Measurements from ENCODE around the gene LCN2.

LCN2 gene

GRCh38 chr9:128115187-128116103 is 33.8 kb upstream of the LCN2 start:
- DNase-seq: no peak

GRCh38 chr9:128116104-128117083 is 32.9 kb upstream of the LCN2 start:
- DNase-seq: no peak

GRCh38 chr9:128117613-128118471 is 31.4 kb upstream of the LCN2 start:
- DNase-seq: peak; percentile 84

GRCh38 chr9:128118472-128118857 is 30.8 kb upstream of the LCN2 start:
- no peak for DNase-seq

GRCh38 chr9:128118971-128119665 is 30.1 kb upstream of the LCN2 start:
- no peak for DNase-seq

- DNase-seq: no peak
These were observed 29.1 kb upstream of the LCN2 start for GRCh38 chr9:128120061-128120740.

- DNase-seq: no peak
These were observed 28.4 kb upstream of the LCN2 start for GRCh38 chr9:128120741-128121465.

- DNase-seq: no peak
These were observed 27.8 kb upstream of the LCN2 start for GRCh38 chr9:128121466-128121810.

GRCh38 chr9:128121924-128122808 is 27.1 kb upstream of the LCN2 start:
- no peak for DNase-seq

- DNase-seq: no peak
These were observed 26.5 kb upstream of the LCN2 start for GRCh38 chr9:128122809-128123175.

GRCh38 chr9:128123451-128124080 is 25.7 kb upstream of the LCN2 start:
- no peak for DNase-seq

GRCh38 chr9:128124451-128124850 is 24.8 kb upstream of the LCN2 start:
- no peak for DNase-seq

GRCh38 chr9:128124873-128125579 is 24.2 kb upstream of the LCN2 start:
- peak; percentile 56 for DNase-seq

GRCh38 chr9:128125580-128126354 is 23.5 kb upstream of the LCN2 start:
- peak; percentile 42 for DNase-seq

- DNase-seq: peak; percentile 91
These were observed 21.7 kb upstream of the LCN2 start, which contains the start of gene PTGES2 for GRCh38 chr9:128127568-128127989. Gene PTGES2, minus strand, starts transcription at chr9:128127729. Its CDS starts 12 bp downstream, at chr9:128127717.

GRCh38 chr9:128127990-128128835 is 21.0 kb upstream of the LCN2 start:
- DNase-seq: peak; percentile 92

Data from fibroblast of skin of scalp (primary cell).